HL-60/S4 (cell line): ENCODE results near the gene MYCBP2.
"Not testable (repeated sequence)": the region's sequence is repeated elsewhere in the genome, so short reads cannot be mapped to it uniquely, and the experiment has no call there.

ENCODE experiments used
- in situ Hi-C: fragments of 300-500 bp; cut with MboI; formaldehyde crosslinking; loops from 2 replicates; pipeline ENCODE4 v1.14.3; 2022; ENCODE audit warnings: low sequenced_read_pairs

The MYCBP2 gene

DNA sequence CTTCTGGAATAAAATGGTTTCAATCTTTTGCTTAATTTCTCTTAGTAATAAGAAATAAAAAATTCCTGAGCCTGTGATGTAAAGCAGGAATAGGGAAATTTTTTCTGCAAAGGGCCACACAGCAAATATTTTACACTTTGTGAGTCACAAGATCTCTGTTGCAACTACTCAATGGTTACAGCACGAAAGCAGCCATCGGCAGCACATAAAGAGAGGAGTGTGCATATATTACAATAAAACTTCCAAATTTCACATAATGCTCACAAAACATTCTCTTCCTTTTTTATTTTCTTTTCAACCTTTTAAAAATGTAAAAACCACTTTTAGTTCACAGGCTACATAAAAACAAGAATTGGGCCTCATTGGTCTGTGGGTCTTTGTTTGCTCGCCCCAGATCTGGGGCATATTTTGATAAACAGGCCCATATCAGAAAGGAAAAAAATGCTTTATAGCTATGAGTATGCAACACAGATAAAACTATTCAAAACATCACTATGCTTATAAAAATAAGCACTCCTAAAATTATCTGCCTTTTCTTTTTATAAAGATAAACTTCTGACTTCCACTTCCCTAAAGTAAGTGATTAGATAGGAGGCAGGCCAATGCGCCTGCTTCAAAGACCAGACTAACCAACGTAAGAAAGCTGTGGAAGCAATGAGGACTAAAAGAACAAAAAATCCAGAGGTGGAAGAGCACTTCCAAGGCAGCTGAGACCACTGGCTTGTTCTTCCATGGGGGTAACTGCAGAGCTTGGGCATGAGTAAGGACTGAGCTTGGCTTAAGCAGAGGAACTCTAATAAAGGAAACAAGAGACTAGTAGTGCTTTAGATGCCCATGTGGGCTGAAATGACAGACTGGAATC lies 26.5 kb downstream of the MYCBP2 start:
- in situ Hi-C loops: no loop called here

GRCh38 chr13:77299587-77299986 lies 27.3 kb downstream of the MYCBP2 start:
- in situ Hi-C loops: no loop called here

DNA sequence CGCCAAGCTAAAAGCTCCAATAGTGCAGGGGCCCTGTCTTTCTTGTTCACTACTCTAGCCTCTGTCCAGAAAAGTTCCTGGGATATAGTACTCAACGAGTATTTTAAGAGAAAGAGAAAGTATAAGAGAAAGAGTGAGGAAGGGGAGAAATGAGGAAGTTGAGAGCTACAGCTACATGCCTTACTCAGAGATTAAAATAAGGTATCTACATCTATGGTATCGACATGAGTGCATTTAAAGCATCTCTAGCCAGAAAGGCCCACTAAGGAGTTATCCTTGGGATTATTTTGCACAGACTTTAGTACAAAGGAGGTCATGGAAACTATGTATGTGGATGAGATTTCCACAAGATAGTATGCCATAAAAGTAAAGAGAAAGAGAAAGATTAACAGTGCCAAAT lies 28.5 kb downstream of the MYCBP2 start:
- in situ Hi-C loops: no loop called here

GRCh38 chr13:77291774-77292173 lies 35.1 kb downstream of the MYCBP2 start:
- in situ Hi-C loops: no loop called here

DNA sequence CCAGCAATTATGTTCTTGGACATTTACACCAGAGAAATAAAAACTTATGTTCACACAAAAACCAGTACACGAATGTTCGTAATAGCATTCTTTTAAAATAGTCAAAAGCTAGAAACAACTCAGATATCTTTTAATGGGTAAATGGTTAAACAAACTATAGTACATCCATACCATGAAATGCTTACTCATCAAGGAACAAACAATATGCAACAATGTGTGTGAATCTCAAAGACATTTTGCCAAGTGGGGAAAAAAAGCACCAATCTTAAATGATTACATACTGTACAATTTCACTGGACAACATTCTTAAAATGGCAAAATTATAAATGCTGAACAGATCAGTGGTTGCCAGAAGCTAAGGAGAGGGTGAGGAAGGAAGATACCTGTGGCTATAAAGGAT lies 36.6 kb downstream of the MYCBP2 start:
- in situ Hi-C loops: no loop called here

DNA sequence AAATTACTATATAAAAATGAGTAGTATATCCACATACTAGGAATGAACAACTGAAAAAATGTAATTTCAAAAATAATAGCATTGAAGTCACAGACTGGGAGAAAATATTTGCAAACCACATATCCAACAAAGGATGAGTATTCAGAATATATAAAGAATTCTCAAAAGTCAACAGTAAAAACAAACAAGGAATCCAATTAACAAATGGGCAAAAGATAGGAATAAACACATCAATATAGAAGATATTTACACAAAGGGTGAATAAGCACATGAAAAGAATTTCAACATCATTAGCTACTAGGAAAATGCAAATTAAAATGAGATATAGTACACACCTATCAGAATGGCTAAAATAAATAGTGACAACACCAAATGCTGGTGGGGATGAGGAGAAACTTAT lies 37.0 kb downstream of the MYCBP2 start:
- in situ Hi-C loops: no loop called here

DNA sequence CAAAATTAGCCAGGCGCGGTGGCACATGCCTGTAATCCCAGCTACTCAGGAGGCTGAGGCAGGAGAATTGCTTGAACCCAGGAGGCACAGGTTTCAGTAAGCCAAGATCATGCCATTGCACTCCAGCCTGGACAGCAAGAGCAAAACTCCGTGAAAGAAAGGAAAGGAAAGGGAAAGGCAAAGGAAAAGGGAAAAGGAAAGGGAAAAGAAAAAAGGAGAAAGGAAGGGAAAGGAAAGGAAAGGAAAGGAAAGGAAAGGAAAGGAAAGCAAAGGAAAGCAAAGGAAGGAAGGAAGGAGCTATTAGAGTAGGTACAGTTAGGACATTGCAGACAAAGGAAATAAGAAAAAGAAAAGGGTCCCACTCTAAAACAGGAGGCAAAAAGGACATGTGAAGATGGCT lies 41.3 kb downstream of the MYCBP2 start:
- in situ Hi-C loops: not testable (repeated sequence)

DNA sequence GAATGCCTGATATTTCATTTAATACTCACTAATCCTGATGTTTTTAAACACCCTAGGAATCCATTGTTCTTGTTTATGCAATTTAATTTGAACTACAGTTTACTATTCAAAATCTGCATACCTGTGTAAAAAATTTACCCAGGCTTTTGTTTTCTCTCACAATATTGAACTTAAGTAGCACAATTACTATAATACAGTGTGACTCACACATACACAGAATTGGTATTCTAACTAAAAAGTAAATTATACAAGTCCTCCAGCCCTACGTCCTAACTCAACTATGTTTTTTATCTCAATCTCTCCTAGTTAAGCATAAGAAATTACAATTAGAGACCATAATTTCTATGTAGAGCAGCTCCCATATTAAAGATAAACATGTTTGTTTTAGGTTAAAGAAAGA lies 41.8 kb downstream of the MYCBP2 start:
- in situ Hi-C loops: no loop called here

GRCh38 chr13:77274126-77274525 lies 52.8 kb downstream of the MYCBP2 start:
- in situ Hi-C loops: no loop called here

DNA sequence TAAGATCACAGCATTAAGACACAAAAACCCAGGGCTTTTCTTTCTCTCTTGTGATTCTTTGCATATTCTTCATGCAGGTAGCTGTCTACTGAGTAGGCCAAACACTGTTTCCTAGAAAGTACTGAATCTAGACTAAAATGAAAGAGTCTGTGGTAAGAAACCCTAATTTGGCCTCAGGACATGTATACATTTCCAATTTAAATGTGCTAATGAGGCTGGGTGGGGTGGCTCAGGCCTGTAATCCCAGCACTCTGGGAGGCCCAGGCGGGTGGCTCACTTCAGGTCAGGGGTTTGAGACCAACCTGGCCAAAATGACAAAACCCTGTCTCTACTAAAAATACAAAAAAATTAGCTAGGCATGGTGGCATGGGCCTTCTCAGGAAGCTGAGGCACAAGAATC lies 57.8 kb downstream of the MYCBP2 start:
- in situ Hi-C loops: no loop called here

DNA sequence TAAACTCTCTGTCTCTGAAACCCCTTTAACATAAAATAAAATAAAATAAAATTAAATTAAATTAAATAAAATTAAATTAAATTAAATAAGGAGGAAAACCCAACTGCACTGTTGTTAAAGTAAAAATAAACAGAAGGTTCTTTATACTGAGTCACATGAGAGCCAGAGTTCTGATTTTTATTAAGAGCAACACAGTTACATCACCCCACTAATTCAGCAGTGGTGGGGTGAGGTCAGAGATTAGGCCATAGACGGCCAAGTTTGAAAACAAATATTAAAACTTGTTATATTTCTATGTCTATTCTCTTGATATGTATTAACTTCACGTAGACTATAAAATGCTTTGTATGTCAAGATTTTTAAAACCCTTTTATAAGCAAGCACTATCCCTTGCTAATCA lies 59.5 kb downstream of the MYCBP2 start:
- in situ Hi-C loops: no loop called here

DNA sequence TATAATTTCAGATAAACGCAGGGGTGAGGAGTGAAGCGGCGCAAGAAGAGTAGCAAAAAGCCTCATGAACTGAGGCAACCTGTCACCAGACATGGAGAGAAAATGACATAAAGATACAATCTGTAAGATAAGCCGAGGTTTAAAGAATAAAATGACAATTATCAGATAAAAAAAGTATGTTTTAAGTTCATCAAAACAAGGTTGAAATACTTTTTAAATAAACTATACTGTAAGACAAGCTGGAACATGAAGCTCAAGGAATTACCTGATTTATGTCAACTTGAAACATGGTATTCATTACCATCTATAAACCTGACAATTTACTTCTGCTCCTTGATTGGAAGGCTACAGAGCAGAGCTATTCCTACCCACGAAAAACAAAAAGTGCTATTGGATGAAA lies 61.6 kb downstream of the MYCBP2 start:
- in situ Hi-C loops: no loop called here

DNA sequence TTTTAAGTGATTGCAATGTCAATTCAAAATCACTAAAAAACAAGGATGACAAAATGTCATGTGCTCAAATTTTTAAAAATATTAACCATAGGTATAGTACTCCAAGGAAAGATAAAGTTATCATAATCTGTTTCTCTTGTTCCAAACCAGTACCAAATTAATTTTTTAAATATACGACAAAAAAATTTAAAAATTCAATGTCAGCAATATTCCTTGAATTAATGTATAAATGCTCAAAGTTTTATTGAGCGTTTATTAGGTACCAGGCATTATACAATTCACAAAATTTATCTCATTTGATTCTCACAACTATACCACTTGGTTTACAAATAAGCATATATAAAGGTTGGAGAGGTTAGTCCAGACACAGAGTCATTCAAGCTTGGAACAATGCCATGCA lies 64.7 kb downstream of the MYCBP2 start:
- in situ Hi-C loops: no loop called here

GRCh38 chr13:77250975-77251374 lies 75.9 kb downstream of the MYCBP2 start:
- in situ Hi-C loops: no loop called here

GRCh38 chr13:77245224-77245623 lies 81.7 kb downstream of the MYCBP2 start:
- in situ Hi-C loops: not testable (repeated sequence)

DNA sequence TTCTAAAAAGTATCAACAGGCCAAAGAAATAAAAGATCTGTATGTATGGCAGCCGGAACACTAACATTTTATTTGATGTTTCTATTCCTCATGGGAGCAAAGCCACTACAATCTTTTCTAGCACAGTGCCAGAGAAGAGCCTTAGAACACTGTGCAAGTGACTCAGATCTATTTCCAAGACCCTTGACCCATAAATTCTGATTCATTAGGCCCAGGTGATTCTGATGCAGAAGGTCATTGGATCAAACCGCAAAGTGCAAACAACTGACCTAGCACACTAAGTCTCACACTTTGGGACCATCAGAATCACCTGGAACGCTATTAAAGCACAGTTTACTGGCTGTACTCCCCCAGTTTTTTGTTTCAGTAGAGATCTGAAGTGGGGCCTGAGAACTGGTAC lies 87.6 kb downstream of the MYCBP2 start:
- in situ Hi-C loops: no loop called here

- in situ Hi-C loops: no loop called here
These were observed 91.4 kb downstream of the MYCBP2 start for GRCh38 chr13:77235456-77236022.

- in situ Hi-C loops: no loop called here
These were observed 93.7 kb downstream of the MYCBP2 start for GRCh38 chr13:77233159-77233558.

- in situ Hi-C loops: no loop called here
These were observed 96.3 kb downstream of the MYCBP2 start for GRCh38 chr13:77230560-77230959.

DNA sequence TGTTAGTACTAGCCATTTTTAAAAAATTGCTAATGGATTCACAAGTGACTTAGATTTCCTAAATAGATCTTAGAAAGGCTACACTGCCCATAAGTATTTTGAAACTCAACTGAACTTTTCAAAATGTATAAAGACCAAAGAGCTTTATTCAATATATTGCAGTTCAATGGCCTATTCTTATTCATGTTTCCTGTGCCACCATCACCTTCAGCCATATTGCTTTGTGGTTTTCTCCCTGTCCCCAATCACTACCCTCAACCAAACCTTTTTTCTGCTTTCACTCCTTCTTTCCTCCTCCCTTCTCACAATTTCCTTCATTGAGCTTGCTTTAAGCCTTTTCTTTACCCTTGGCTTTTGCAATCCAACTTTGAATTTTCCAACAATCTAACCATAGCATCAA lies 100.9 kb downstream of the MYCBP2 start:
- in situ Hi-C loops: no loop called here

- in situ Hi-C loops: no loop called here
These were observed 104.0 kb downstream of the MYCBP2 start for GRCh38 chr13:77222909-77223308.

DNA sequence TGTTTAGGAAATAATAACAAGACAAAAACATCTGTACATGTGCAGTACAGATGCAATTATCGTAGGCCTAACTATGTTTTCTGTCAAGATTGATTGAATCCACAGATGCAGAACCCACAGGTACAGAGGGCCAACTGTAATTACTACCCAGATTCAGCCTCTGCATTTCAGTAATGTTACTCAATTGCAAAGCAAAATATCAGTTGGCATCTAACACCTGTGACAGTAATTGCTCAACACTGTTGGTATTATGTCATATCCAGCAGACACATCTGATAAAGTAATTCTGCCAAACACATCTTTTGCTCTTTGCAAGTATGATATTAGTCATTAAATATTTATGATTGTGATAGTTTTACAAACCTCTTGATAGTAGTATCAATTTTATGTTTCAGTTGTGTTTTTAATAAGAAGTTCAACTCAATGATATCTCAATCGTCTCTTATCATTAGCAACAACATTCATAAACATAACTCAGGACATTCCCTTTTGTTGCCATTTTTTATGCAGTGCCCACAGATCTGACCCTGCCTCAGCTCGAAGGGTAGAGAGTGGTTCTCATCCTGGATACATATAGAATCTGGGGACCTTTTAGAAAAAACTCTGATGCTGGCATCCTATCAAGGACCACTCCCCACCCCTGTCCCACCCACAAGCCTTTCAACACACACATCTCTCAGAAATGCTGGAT lies 104.7 kb downstream of the MYCBP2 start:
- in situ Hi-C loops: no loop called here
